Measurements from ENCODE around the gene TFCP2L1.

Gene TFCP2L1

GRCh38 chr2:121172456-121172855, 112.5 kb downstream of the TFCP2L1 start:
- no peak for DNase-seq (ENCODE audit: low spot score)

GRCh38 chr2:121171625-121172119, 113.3 kb downstream of the TFCP2L1 start:
- no peak for DNase-seq (ENCODE audit: low spot score)

- DNase-seq (ENCODE audit: low spot score), result no peak
Measured at GRCh38 chr2:121170577-121170976, 114.4 kb downstream of the TFCP2L1 start.

- DNase-seq (ENCODE audit: low spot score), result no peak
Measured at GRCh38 chr2:121167411-121167810, 117.6 kb downstream of the TFCP2L1 start.

All from putamen (tissue), 1 donor.